Measurements from ENCODE around the gene RHOT2. TPM values are rescaled to one million over a fixed set of nuclear protein-coding genes. Genes with fewer than 3 reads are reported as not detected.

Gene RHOT2
- total and polyA plus RNA-seq, 10 of the 15 experiments (the other 5 are each of a cell fraction or from before 2014, with no cell fraction given) = 3.7 to 174 (median 69.8) TPM

DNA sequence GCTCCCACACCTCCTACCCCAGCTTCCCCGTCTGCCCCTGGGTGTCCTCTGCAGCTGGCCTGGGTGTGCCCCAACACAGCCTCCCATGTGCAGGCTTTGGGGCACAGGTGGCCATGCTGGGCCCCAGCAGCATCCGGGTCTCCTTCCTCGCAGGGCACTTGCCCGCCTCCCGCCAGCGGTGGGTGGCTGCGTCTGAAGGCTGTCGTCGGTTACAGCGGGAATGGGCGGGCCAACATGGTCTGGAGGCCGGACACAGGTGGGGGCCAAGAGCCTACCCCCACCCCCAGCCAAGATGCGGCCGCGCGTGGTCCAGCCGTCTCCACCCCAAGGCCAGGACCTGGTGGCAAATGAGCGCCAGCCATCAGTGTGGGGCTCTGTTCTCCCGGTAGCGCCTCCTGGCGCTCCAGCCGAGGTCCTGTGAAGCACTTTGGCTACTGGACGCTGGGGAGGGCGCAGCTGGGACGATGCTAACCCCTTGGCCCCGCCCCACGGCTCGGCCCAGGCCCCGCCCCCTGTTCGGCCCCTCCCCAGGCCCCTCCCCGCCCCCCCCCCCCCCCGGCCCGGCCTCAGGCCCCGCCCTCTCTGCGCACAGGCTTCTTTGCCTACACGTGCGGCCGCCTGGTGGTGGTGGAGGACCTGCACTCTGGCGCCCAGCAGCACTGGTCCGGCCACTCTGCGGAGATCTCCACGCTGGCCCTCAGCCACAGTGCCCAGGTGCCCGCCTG lies 7.3 kb upstream of the RHOT2 start (continued):
- TF ChIP-seq, protein P1, sequence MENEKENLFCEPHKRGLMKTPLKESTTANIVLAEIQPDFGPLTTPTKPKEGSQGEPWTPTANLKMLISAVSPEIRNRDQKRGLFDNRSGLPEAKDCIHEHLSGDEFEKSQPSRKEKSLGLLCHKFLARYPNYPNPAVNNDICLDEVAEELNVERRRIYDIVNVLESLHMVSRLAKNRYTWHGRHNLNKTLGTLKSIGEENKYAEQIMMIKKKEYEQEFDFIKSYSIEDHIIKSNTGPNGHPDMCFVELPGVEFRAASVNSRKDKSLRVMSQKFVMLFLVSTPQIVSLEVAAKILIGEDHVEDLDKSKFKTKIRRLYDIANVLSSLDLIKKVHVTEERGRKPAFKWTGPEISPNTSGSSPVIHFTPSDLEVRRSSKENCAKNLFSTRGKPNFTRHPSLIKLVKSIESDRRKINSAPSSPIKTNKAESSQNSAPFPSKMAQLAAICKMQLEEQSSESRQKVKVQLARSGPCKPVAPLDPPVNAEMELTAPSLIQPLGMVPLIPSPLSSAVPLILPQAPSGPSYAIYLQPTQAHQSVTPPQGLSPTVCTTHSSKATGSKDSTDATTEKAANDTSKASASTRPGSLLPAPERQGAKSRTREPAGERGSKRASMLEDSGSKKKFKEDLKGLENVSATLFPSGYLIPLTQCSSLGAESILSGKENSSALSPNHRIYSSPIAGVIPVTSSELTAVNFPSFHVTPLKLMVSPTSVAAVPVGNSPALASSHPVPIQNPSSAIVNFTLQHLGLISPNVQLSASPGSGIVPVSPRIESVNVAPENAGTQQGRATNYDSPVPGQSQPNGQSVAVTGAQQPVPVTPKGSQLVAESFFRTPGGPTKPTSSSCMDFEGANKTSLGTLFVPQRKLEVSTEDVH (IDR thresholded peaks at IDR 0.05; ENCODE audit: low read depth, partially characterized antibody) = no peak
- no peak for TF ChIP-seq WRNIP1 (IDR thresholded peaks at IDR 0.05; ENCODE audit: borderline replicate concordance, low read depth, low read length)
- peak; percentile 14 to 62 (median 33); a peak in 4 of 6 replicates for TF ChIP-seq CTCF (IDR thresholded peaks at IDR 0.05 in 2 of 3, conservative IDR thresholded peaks at IDR 0.05 in 1 of 3; ENCODE audit: control insufficient read depth in 2 of 3, extremely low read depth in 1 of 3, insufficient read depth in 1 of 3, low read depth in 3 of 3, low read length in 3 of 3)
- TF ChIP-seq RAD21 (IDR thresholded peaks at IDR 0.05; ENCODE audit: insufficient read depth, low read depth, low read length) = peak; percentile 23; the same call in 1 of the 2 replicates
- no peak for TF ChIP-seq DPF2 (IDR thresholded peaks at IDR 0.05)
- peak; percentile 92 to 96 for TF ChIP-seq BHLHE40 (IDR thresholded peaks at IDR 0.05; ENCODE audit: borderline replicate concordance in 1 of 2, low read depth in 2 of 2, low read length in 1 of 2)

Measured in GM12878 (cell line).